Breast epithelium (tissue), 4 donors: Measurements from ENCODE around the gene IDI2. TPM values are rescaled to one million over a fixed set of nuclear protein-coding genes. Genes with fewer than 3 reads are reported as not detected.

Source experiments
- DNase-seq, 2 donors: peaks; one replicate each; pipeline ENCODE4 v3.0.0-alpha.2; 2019; ENCODE audit warnings: low spot score in 2 of 2
- H3K27ac ChIP-seq, 2 donors: fragments of 200-600 bp; sonication (generic) in 1 of 2; one replicate each; pipeline ENCODE4 v1.5.1; 2016 to 2019; ENCODE audit warnings: mild to moderate bottlenecking in 1 of 2
- H3K27me3 ChIP-seq, 2 donors: fragments of 200-600 bp; sonication (generic) in 1 of 2; one replicate each; pipeline versions ENCODE4 v1.5.1 to v1.6.0; 2017 to 2019; ENCODE audit warnings: control low read depth in 1 of 2, mild to moderate bottlenecking in 1 of 2
- H3K36me3 ChIP-seq: fragments of 200-600 bp; one replicate; pipeline ENCODE4 v1.5.1; 2019
- H3K4me1 ChIP-seq, 2 donors: fragments of 200-600 bp; sonication (generic); one replicate each; pipeline ENCODE4 v1.5.1; 2016 to 2019; ENCODE audit warnings: control low read depth in 1 of 2
- H3K4me3 ChIP-seq, 3 donors: fragments of 200-600 bp; sonication (generic); 1 replicate in 2 of 3; 2 replicates in 1 of 3; pipeline ENCODE4 v1.5.1; 2016 to 2019; ENCODE audit warnings: mild to moderate bottlenecking in 3 of 3, moderate library complexity in 2 of 3
- H3K9me3 ChIP-seq, 2 donors: fragments of 200-600 bp; sonication (generic) in 1 of 2; one replicate each; pipeline ENCODE4 v1.5.1; 2016 to 2019; ENCODE audit warnings: control low read depth in 1 of 2
- CTCF ChIP-seq, 3 donors: fragments of 450-650 bp; IDR thresholded peaks; one replicate each; pipeline ENCODE4 v1.5.1; 2016 to 2017; ENCODE audit warnings: antibody characterized with exemption in 3 of 3, mild to moderate bottlenecking in 3 of 3, moderate library complexity in 3 of 3
- POLR2A ChIP-seq: fragments of 450-650 bp; IDR thresholded peaks from one replicate; pipeline ENCODE4 v1.6.1; 2016; ENCODE audit warnings: antibody characterized with exemption, mild to moderate bottlenecking, moderate library complexity
- POLR2AphosphoS5 ChIP-seq, 3 donors: sonication (generic); formaldehyde crosslinking; IDR thresholded peaks; one replicate each; pipeline ENCODE4 v1.6.1; 2017; ENCODE audit warnings: antibody characterized with exemption in 3 of 3
- intact Hi-C: fragments of 100-400 bp; cut with DNase I; formaldehyde crosslinking; loops from one replicate; pipeline ENCODE4 v1.15.1; 2023; ENCODE audit warnings: low total_unique reads
- total RNA-seq, 3 donors: library from RNA; depleted of rRNA; stranded (reverse); fragments of >200 nt; gene quantifications; one replicate each; pipeline ENCODE4 v1.1.0, GENCODE V29; 2016

The IDI2 gene
- total RNA-seq, 3 donors from 2014 or later: not detected

GRCh38 chr10:1003884-1004670 lies 21.6 kb downstream of the IDI2 start:
- TF ChIP-seq POLR2AphosphoS5 (IDR thresholded peaks at IDR 0.05) (no peak), CTCF (IDR thresholded peaks at IDR 0.05) (no peak), POLR2A (no peak)
- DNase-seq: no peak
- Histone ChIP-seq H3K36me3 (peaks cover 31% of the 10 kb centered on the region), H3K4me3 (no peak overlapping the region), H3K27me3 (no peaks in the 10 kb centered on the region), H3K4me1 (no peaks in the 10 kb centered on the region), H3K27ac (no peak overlapping the region), H3K9me3 (peaks cover 0 to 14% of the 10 kb centered on the region in 2 donors)
- intact Hi-C loops: no loop called here

GRCh38 chr10:1002425-1003006 lies 23.1 kb downstream of the IDI2 start:
- Histone ChIP-seq H3K36me3 (peaks cover 40% of the 10 kb centered on the region), H3K27ac (no peak overlapping the region), H3K9me3 (peaks cover 0 to 14% of the 10 kb centered on the region in 2 donors), H3K4me3 (no peak overlapping the region), H3K27me3 (no peaks in the 10 kb centered on the region), H3K4me1 (no peaks in the 10 kb centered on the region)
- TF ChIP-seq POLR2AphosphoS5 (IDR thresholded peaks at IDR 0.05): no peak
- TF ChIP-seq POLR2A: no peak
- no peak for TF ChIP-seq CTCF (IDR thresholded peaks at IDR 0.05)
- intact Hi-C loops: no loop called here
- DNase-seq: no peak

GRCh38 chr10:997266-998022 lies 28.2 kb downstream of the IDI2 start:
- peaks cover 21% of the 10 kb centered on the region for H3K36me3 ChIP-seq
- no peak for DNase-seq
- TF ChIP-seq POLR2AphosphoS5 (IDR thresholded peaks at IDR 0.05) (no peak), CTCF (IDR thresholded peaks at IDR 0.05) (no peak), POLR2A (no peak)
- no peaks in the 10 kb centered on the region for H3K4me1 ChIP-seq
- H3K27ac ChIP-seq: no peak overlapping the region
- H3K27me3 ChIP-seq: no peaks in the 10 kb centered on the region
- peaks cover 0 to 7% of the 10 kb centered on the region in 2 donors for H3K9me3 ChIP-seq
- intact Hi-C loops: no loop called here
- no peak overlapping the region for H3K4me3 ChIP-seq

GRCh38 chr10:996031-996430 lies 29.6 kb downstream of the IDI2 start:
- H3K4me3 ChIP-seq: no peak overlapping the region
- H3K27me3 ChIP-seq: no peaks in the 10 kb centered on the region
- H3K9me3 ChIP-seq: no peaks in the 10 kb centered on the region
- H3K4me1 ChIP-seq: no peaks in the 10 kb centered on the region
- no peak overlapping the region for H3K27ac ChIP-seq
- DNase-seq: no peak
- H3K36me3 ChIP-seq: peaks cover 19% of the 10 kb centered on the region
- TF ChIP-seq POLR2A: no peak
- TF ChIP-seq POLR2AphosphoS5 (IDR thresholded peaks at IDR 0.05): no peak
- TF ChIP-seq CTCF (IDR thresholded peaks at IDR 0.05): no peak
- intact Hi-C loops: no loop called here

GRCh38 chr10:995559-995926 lies 30.1 kb downstream of the IDI2 start:
- no peaks in the 10 kb centered on the region for H3K9me3 ChIP-seq
- no peaks in the 10 kb centered on the region for H3K27me3 ChIP-seq
- H3K36me3 ChIP-seq: peaks cover 19% of the 10 kb centered on the region
- no peak overlapping the region for H3K27ac ChIP-seq
- no peaks in the 10 kb centered on the region for H3K4me1 ChIP-seq
- H3K4me3 ChIP-seq: no peak overlapping the region
- no peak for TF ChIP-seq CTCF (IDR thresholded peaks at IDR 0.05)
- TF ChIP-seq POLR2AphosphoS5 (IDR thresholded peaks at IDR 0.05): no peak
- no peak for TF ChIP-seq POLR2A
- no peak for DNase-seq
- intact Hi-C loops: loop anchor here (2.0 kb wide), 1 partner anchor 45 kb away; no protein-coding TSS in a partner anchor
